Lower leg skin (tissue), 3 donors: ENCODE data around the gene MT1H.

Source experiments
- POLR2A ChIP-seq, 2 donors: fragments of 450-650 bp; IDR thresholded peaks; one replicate each; pipeline ENCODE4 v1.6.1; 2016 to 2017; ENCODE audit warnings: antibody characterized with exemption in 2 of 2, mild to moderate bottlenecking in 1 of 2, moderate library complexity in 1 of 2
- TF ChIP-seq, protein P1 (sequence below), 3 donors: fragments of 450-650 bp; IDR thresholded peaks; one replicate each; pipeline ENCODE4 v1.5.1; 2016; ENCODE audit warnings: antibody characterized with exemption in 3 of 3, mild to moderate bottlenecking in 3 of 3, moderate library complexity in 2 of 3

- TF ChIP-seq, protein P1, sequence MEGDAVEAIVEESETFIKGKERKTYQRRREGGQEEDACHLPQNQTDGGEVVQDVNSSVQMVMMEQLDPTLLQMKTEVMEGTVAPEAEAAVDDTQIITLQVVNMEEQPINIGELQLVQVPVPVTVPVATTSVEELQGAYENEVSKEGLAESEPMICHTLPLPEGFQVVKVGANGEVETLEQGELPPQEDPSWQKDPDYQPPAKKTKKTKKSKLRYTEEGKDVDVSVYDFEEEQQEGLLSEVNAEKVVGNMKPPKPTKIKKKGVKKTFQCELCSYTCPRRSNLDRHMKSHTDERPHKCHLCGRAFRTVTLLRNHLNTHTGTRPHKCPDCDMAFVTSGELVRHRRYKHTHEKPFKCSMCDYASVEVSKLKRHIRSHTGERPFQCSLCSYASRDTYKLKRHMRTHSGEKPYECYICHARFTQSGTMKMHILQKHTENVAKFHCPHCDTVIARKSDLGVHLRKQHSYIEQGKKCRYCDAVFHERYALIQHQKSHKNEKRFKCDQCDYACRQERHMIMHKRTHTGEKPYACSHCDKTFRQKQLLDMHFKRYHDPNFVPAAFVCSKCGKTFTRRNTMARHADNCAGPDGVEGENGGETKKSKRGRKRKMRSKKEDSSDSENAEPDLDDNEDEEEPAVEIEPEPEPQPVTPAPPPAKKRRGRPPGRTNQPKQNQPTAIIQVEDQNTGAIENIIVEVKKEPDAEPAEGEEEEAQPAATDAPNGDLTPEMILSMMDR (IDR thresholded peaks at IDR 0.05) = no peak
- no peak for TF ChIP-seq POLR2A (IDR thresholded peaks at IDR 0.05)
These were observed 13.2 kb downstream of the MT1H start for GRCh38 chr16:56682703-56683397.
